OCI-M2 (cell line): ENCODE data around the gene ZNF384.
"Not testable (repeated sequence)": the region's sequence is repeated elsewhere in the genome, so short reads cannot be mapped to it uniquely, and the experiment has no call there.

Experiments
- DNase-seq: peaks from one replicate; lab custom pipeline; 2025; ENCODE audit not compliant: unreplicated experiment; lab: John Stamatoyannopoulos, UW

Gene ZNF384

GRCh38 chr12:6688999-6689882, at the start of gene ZNF384:
Gene ZNF384 (minus strand): TSS chr12:6689375. CDS start chr12:6679520, 9,855 bp downstream.
- DNase-seq = peak; percentile 61

DNA sequence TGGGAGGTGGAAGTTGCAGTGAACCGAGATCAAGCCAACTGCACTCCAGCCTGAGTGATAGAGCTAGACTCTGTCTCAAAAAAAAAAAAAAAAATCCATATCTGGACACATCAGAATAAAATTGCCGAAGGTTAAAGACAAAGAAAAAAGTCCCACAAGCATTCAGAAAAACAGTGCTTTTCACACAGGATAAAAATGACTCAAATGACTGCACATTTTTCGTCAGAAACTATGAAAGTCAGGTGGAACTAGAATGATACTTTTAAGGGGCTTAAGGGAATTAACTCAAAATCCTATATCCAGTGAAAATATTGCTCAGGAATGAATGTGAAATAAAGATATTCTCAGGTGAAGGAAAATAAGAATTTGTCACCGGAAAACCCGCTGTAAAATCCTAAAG, 47.6 kb upstream of the ZNF384 start:
- no peak for DNase-seq

DNA sequence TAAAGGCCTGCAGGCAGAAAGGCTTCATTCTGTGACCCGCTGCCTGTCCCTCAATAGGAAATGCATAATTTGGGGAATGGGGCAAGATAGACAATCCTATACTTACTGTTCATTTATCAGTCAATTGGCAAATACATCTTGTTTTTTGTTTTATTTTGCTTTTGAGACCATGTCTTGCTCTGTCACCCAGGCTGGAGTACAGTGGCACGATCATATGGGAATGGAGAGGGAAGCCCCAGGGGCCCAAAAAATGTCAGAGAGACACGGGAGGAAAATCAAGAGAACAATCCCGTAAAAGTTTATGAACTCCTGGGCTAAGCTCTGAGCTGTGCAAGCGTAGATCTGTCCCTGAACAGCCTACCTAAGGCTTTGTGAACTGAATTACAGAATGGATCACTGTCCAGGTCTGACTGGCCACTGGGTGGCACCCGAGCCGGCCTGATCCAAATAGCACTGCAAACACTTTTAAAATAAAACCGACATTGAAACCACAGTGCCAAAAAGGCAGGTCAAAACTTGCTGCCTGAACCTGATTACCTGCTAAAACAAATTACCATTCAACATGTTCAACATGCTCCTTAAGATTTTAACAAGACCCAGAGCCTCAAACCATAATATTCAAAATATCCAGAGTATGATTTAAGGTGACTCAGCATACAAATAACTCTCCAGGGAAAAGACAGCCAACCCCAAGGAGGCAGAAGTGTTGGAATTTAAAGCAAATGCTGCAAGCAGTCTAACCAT, 46.4 kb upstream of the ZNF384 start:
- no peak for DNase-seq

- no peak for DNase-seq
Observed at GRCh38 chr12:6734506-6735387, 45.6 kb upstream of the ZNF384 start.

DNA sequence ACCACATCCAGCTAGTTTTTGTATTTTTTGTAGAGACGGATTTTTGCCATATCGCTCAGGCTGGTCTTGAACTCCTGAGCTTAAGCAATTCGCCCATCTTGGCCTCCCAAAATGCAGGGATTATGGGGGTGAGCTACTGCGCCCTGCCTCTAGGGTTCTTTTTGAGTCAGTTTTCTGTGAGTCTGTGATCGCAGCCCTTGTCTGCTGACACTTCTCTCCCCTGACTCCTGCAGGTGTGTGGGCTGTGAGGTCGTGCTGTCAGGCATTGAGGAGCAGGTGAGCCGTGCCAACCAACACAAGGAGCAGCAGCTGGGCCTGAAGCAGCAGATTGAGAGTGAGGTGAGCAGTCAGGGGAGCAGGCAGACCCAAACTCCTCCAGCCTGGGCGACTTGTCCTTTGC, 41.0 kb upstream of the ZNF384 start:
- DNase-seq = no peak

- no peak for DNase-seq
Observed at GRCh38 chr12:6729186-6729585, 40.0 kb upstream of the ZNF384 start.

GRCh38 chr12:6725350-6725749, 36.2 kb upstream of the ZNF384 start:
- DNase-seq = no peak

- no peak for DNase-seq
Observed at GRCh38 chr12:6724409-6724797, 35.2 kb upstream of the ZNF384 start.

- peak; percentile 75 for DNase-seq
Observed at GRCh38 chr12:6723607-6724408, 34.6 kb upstream of the ZNF384 start, which contains the start of gene COPS7A. Gene COPS7A (plus strand): TSS chr12:6724046. CDS start chr12:6724657, 611 bp downstream.

- DNase-seq = no peak
Observed at GRCh38 chr12:6722863-6723262, 33.7 kb upstream of the ZNF384 start.

DNA sequence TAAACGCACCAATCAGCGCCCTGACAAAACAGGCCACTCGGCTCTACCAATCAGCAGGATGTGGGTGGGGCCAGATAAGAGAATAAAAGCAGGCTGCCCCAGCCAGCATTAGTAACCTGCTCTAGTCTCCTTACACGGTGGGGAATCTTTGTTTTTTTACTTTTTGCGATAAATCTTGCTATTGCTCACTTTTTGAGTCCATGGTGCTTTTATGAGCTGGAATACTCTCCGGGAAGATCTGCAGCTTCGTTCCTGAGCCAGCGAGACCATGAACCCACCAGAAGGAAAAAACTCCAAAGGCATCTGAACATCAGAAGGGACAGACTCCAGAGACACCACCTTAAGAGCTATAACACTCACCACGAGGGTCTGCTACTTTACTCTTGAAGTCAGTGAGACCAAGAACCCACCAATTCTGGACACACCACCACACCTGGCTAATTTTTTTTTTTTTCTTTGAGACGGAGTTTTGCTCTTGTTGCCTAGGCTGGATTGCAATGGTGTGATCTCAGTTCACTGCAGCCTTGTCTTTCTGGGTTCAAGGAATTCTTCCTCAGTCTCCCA, 27.8 kb upstream of the ZNF384 start:
- no peak for DNase-seq

GRCh38 chr12:6716031-6716873, 27.1 kb upstream of the ZNF384 start:
- not testable (repeated sequence) for DNase-seq

DNA sequence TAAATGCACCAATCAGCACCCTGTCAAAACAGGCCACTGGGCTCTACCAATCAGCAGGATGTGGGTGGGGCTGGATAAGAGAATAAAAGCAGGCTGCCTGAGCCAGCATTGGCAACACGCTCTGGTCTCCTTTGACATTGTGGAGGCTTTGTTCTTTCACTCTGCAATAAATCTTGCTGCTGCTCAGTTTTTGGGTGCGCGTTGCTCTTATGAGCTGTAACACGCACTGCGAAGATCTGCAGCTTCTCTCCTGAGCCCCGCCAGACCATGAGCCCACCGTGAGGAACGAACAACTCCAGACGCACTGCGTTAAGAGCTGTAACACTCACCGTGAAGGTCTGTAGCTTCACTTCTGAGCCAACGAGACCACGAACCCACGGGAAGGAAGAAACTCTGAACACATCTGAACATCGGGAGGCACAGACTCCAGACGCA, 19.8 kb upstream of the ZNF384 start:
- no peak for DNase-seq

DNA sequence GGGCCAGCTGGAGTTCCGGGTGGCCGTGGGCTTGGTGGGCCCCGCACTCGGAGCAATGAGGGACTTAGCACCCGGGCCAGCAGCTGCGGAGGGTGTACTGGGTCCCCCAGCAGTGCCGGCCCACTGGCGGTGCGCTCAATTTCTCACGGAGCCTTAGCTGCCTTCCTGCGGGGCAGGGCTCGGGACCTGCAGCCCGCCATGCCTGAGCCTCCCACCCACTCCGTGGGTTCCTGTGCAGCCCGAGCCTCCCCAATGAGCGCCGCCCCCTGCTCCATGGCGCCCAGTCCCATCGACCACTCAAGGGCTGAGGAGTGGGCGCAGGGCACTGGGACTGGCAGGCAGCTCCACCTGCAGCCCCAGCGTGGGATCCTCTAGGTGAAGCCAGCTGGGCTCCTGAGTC, 19.2 kb upstream of the ZNF384 start:
- not testable (repeated sequence) for DNase-seq

- no peak for DNase-seq
Observed at GRCh38 chr12:6703631-6704030, 14.5 kb upstream of the ZNF384 start.

- no peak for DNase-seq
Observed at GRCh38 chr12:6701078-6701768, 12.0 kb upstream of the ZNF384 start.

- DNase-seq = no peak
Observed at GRCh38 chr12:6700646-6701051, 11.5 kb upstream of the ZNF384 start, which contains the start of gene PIANP. Gene PIANP (minus strand): TSS chr12:6700815. CDS start chr12:6698061, 2,754 bp downstream.

GRCh38 chr12:6699989-6700645, 10.9 kb upstream of the ZNF384 start:
- no peak for DNase-seq
